Calu3 (cell line): ENCODE data around the gene MAPK4. TPM values are rescaled to one million over a fixed set of nuclear protein-coding genes. Genes with fewer than 3 reads are reported as not detected.

Experiments used
- BruUV-seq: library from RNA; stranded (reverse); fragments of 400-500 nt; replicated peaks from 2 replicates; lab custom pipeline; 2021; lab: Mats Ljungman, UMichigan
- CTCF ChIA-PET: fragments of 300-600 bp; sonication (Branson Sonifier 250); formaldehyde crosslinking; loops from one replicate; lab custom pipeline; 2022; ENCODE audit warnings: antibody characterized with exemption; lab: Charles Lee
- DNase-seq: peaks from one replicate; pipeline ENCODE4 v3.0.0; 2022
- H3K27ac Mint-ChIP-seq: one replicate; pipeline ENCODE4 v1.8.0; 2022; ENCODE audit warnings: mixed read lengths; ENCODE audit not compliant: unreplicated experiment
- H3K27me3 Mint-ChIP-seq: one replicate; pipeline ENCODE4 v1.8.0; 2022; ENCODE audit warnings: mixed read lengths; ENCODE audit not compliant: unreplicated experiment
- H3K36me3 Mint-ChIP-seq: one replicate; pipeline ENCODE4 v1.8.0; 2022; ENCODE audit warnings: mild to moderate bottlenecking, moderate library complexity, mixed read lengths; ENCODE audit not compliant: insufficient read depth, unreplicated experiment
- H3K4me1 Mint-ChIP-seq: one replicate; pipeline ENCODE4 v1.8.0; 2022; ENCODE audit warnings: mild to moderate bottlenecking, low read depth, mixed read lengths; ENCODE audit not compliant: unreplicated experiment
- H3K4me3 Mint-ChIP-seq: one replicate; pipeline ENCODE4 v1.8.0; 2022; ENCODE audit warnings: mild to moderate bottlenecking, low read depth, moderate library complexity, mixed read lengths; ENCODE audit not compliant: unreplicated experiment
- H3K9me3 Mint-ChIP-seq: one replicate; pipeline ENCODE4 v1.8.0; 2022; ENCODE audit warnings: low read depth, mixed read lengths; ENCODE audit not compliant: unreplicated experiment
- intact Hi-C: fragments of 100-400 bp; cut with micrococcal nuclease; formaldehyde crosslinking; loops from one replicate; pipeline ENCODE4 v1.10.0; 2022; ENCODE audit not compliant: unreplicated experiment
- total RNA-seq: library from RNA; stranded (reverse); gene quantifications from 2 replicates; pipeline ENCODE4 v1.2.3, GENCODE V29; 2022
- TF ChIP-seq, protein P1 (sequence below): fragments of 200-600 bp; IDR thresholded peaks from one replicate; pipeline ENCODE4 v1.8.0; 2022; ENCODE audit warnings: antibody characterized with exemption; ENCODE audit not compliant: unreplicated experiment

The MAPK4 gene
- total RNA-seq, 1 experiment from 2014 or later = not detected

DNA sequence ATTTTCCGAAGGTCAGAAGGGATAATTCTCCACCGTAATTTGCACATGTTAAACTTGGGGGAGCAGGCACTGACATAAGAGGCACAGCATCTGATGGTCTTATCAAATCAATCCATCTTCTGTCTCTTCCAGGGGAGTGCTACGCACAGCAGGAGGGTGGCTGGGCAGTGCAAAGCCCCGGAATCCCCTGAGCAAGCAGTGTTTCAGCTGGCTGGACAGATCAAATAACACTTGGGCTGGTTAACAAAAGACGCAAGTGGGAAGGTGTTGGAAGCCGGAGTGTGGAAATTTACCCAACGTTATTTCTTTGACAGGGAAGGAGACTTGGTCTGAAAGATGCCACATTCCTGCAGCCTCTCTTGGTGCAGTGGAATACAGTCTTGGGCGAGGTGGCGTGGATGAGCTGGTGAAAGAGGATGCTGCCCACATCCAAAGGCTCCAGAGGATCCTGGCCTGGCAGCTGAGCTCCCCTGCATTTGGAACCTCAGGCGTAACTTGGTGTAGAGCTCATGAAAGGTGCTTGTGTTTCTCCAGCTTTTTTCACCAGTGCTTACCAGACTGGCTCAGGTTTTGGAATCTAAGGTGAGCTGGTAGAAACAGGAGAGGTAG, 103.0 kb downstream of the MAPK4 start:
- no peak overlapping the region for H3K4me3 Mint-ChIP-seq
- TF ChIP-seq, protein P1, sequence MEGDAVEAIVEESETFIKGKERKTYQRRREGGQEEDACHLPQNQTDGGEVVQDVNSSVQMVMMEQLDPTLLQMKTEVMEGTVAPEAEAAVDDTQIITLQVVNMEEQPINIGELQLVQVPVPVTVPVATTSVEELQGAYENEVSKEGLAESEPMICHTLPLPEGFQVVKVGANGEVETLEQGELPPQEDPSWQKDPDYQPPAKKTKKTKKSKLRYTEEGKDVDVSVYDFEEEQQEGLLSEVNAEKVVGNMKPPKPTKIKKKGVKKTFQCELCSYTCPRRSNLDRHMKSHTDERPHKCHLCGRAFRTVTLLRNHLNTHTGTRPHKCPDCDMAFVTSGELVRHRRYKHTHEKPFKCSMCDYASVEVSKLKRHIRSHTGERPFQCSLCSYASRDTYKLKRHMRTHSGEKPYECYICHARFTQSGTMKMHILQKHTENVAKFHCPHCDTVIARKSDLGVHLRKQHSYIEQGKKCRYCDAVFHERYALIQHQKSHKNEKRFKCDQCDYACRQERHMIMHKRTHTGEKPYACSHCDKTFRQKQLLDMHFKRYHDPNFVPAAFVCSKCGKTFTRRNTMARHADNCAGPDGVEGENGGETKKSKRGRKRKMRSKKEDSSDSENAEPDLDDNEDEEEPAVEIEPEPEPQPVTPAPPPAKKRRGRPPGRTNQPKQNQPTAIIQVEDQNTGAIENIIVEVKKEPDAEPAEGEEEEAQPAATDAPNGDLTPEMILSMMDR = no peak
- H3K9me3 Mint-ChIP-seq = peaks cover 4% of the 10 kb centered on the region
- no peaks in the 10 kb centered on the region for H3K4me1 Mint-ChIP-seq
- no peak for DNase-seq
- CTCF ChIA-PET = no interaction called here
- BruUV-seq = no TSS peak
- no peaks in the 10 kb centered on the region for H3K36me3 Mint-ChIP-seq
- no peak overlapping the region for H3K27ac Mint-ChIP-seq
- intact Hi-C loops = loop anchor here (1.0 kb wide), 1 partner anchor 122 kb away; no protein-coding TSS in a partner anchor
- H3K27me3 Mint-ChIP-seq = peaks cover 98% of the 10 kb centered on the region

DNA sequence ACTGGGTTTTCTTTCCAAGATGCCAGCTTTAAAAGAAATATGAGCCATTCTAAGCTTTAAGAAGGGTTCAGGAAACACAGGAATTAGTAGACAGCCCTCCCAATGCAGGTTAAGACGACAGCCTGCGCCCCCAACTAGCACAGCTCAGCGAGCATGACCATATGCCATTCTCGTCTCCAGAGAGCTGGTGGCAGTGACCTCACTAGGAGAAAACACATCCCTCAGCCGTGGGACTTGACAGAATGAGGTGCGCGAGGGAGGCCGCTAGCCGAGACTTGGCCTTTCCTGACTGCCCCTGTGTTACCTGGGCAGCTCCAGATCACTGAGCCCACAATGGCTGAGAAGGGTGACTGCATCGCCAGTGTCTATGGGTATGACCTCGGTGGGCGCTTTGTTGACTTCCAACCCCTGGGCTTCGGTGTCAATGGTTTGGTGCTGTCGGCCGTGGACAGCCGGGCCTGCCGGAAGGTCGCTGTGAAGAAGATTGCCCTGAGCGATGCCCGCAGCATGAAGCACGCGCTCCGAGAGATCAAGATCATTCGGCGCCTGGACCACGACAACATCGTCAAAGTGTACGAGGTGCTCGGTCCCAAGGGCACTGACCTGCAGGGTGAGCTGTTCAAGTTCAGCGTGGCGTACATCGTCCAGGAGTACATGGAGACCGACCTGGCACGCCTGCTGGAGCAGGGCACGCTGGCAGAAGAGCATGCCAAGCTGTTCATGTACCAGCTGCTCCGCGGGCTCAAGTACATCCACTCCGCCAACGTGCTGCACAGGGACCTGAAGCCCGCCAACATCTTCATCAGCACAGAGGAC, 103.9 kb downstream of the MAPK4 start:
- CTCF ChIA-PET = interaction anchor here (0.6 to 1.2 kb wide), 2 partner anchors 203 to 833 kb away, joined by 3 to 4 read pairs; no protein-coding TSS in a partner anchor
- H3K4me1 Mint-ChIP-seq = no peaks in the 10 kb centered on the region
- no TSS peak for BruUV-seq
- no peak for DNase-seq
- peaks cover 98% of the 10 kb centered on the region for H3K27me3 Mint-ChIP-seq
- peaks cover 4% of the 10 kb centered on the region for H3K9me3 Mint-ChIP-seq
- TF ChIP-seq, protein P1 = no peak
- H3K36me3 Mint-ChIP-seq = no peaks in the 10 kb centered on the region
- intact Hi-C loops = no loop called here
- no peak overlapping the region for H3K4me3 Mint-ChIP-seq
- H3K27ac Mint-ChIP-seq = no peak overlapping the region

DNA sequence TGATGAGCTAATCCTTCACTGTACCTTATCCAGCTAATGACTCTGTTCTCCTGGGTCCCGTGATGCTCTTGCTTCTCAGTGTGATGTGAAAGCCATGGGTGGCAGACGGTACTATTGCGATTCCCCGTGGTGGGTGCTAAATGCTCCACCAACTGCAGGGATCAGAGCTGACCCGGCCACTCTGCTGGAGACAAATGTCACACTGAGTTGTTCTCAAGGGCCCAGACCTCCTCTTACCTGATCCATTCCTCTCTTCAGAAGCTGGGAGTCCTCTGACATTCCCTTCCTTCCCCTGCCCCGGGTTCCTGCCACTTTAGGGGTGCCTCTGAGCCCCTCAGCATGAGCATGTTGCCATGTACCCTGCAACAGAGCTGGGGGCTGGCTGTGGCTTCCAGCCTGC, 105.1 kb downstream of the MAPK4 start:
- no peaks in the 10 kb centered on the region for H3K36me3 Mint-ChIP-seq
- H3K4me1 Mint-ChIP-seq = no peaks in the 10 kb centered on the region
- no peak for DNase-seq
- H3K27me3 Mint-ChIP-seq = peaks cover 98% of the 10 kb centered on the region
- intact Hi-C loops = no loop called here
- peaks cover 4% of the 10 kb centered on the region for H3K9me3 Mint-ChIP-seq
- BruUV-seq = no TSS peak
- H3K27ac Mint-ChIP-seq = no peak overlapping the region
- CTCF ChIA-PET = no interaction called here
- H3K4me3 Mint-ChIP-seq = no peak overlapping the region
- TF ChIP-seq, protein P1 = no peak

DNA sequence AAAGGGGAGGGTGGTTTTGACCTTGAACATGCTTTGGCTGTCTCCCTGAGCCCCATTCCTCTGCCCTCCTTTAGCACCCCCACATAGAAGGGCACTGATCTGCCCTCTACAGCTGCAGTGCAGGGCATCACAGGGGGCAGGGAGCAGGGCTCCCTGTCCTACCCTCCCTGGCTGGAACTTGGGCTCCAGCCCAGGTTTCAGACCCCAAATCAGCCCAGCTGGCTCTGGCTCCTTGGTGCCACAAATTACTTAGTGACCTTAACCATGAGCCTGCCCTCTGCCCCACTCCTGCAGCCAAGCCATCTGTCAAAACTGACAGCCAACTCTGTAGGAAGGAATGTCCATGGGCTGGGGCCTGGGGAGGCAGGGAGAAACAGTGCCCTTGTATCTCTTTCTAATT, 105.6 kb downstream of the MAPK4 start:
- no peaks in the 10 kb centered on the region for H3K4me1 Mint-ChIP-seq
- intact Hi-C loops = no loop called here
- CTCF ChIA-PET = no interaction called here
- H3K4me3 Mint-ChIP-seq = no peak overlapping the region
- no peak for DNase-seq
- peaks cover 98% of the 10 kb centered on the region for H3K27me3 Mint-ChIP-seq
- BruUV-seq = no TSS peak
- peaks cover 4% of the 10 kb centered on the region for H3K9me3 Mint-ChIP-seq
- TF ChIP-seq, protein P1 = no peak
- H3K36me3 Mint-ChIP-seq = no peaks in the 10 kb centered on the region
- no peak overlapping the region for H3K27ac Mint-ChIP-seq
